A673 (cell line): Measurements from ENCODE around the gene TFR2. TPM values are rescaled to one million over a fixed set of nuclear protein-coding genes. Genes with fewer than 3 reads are reported as not detected.

Experiments used
- BruUV-seq: library from RNA; stranded (reverse); fragments of 400-500 nt; replicated peaks from 2 replicates; lab custom pipeline; 2021; lab: Mats Ljungman, UMichigan
- CTCF ChIA-PET: fragments of 300-600 bp; sonication (Branson Sonifier 250); formaldehyde crosslinking; loops from one replicate; lab custom pipeline; 2022; ENCODE audit warnings: antibody characterized with exemption; lab: Charles Lee
- POLR2A ChIA-PET: fragments of 300-600 bp; sonication (Branson Sonifier 250); formaldehyde crosslinking; loops from one replicate; lab custom pipeline; 2022; ENCODE audit warnings: antibody characterized with exemption; ENCODE audit not compliant: low non-redundant PET; lab: Charles Lee
- DNase-seq: peaks from one replicate; pipeline ENCODE4 v3.0.0-alpha.2; 2015; ENCODE audit warnings: low spot score
- H3K27ac ChIP-seq: fragments of 200-600 bp; sonication (generic); 2 replicates; pipeline ENCODE4 v1.5.1; 2016; ENCODE audit warnings: mixed run types, low read depth, mild to moderate bottlenecking, mixed read lengths, antibody characterized with exemption, low read length; ENCODE audit not compliant: poor library complexity, severe bottlenecking
- H3K27me3 ChIP-seq: fragments of 200-600 bp; sonication (generic); replicated peaks from 2 replicates; pipeline ENCODE4 v1.6.1; 2017; ENCODE audit warnings: mixed run types, low read depth, mild to moderate bottlenecking, mixed read lengths, antibody characterized with exemption, low read length; ENCODE audit not compliant: insufficient read depth, poor library complexity
- H3K36me3 ChIP-seq: fragments of 200-600 bp; sonication (generic); 2 replicates; pipeline ENCODE4 v1.6.1; 2016; ENCODE audit warnings: mixed run types, mild to moderate bottlenecking, mixed read lengths, antibody characterized with exemption, low read length; ENCODE audit not compliant: insufficient read depth, poor library complexity, severe bottlenecking
- H3K4me1 ChIP-seq: fragments of 200-600 bp; sonication (generic); 2 replicates; pipeline ENCODE4 v1.6.1; 2017; ENCODE audit warnings: mixed run types, mild to moderate bottlenecking, mixed read lengths, antibody characterized with exemption, low read length; ENCODE audit not compliant: insufficient read depth, poor library complexity, severe bottlenecking
- H3K4me3 ChIP-seq: fragments of 200-600 bp; sonication (generic); 2 replicates; pipeline ENCODE4 v1.5.1; 2016; ENCODE audit warnings: low read depth, mixed run types, mild to moderate bottlenecking, mixed read lengths, low read length; ENCODE audit not compliant: poor library complexity, severe bottlenecking
- H3K9me3 ChIP-seq: fragments of 200-600 bp; sonication (generic); 2 replicates; pipeline ENCODE4 v1.6.1; 2016; ENCODE audit warnings: mixed run types, low read depth, mild to moderate bottlenecking, mixed read lengths, antibody characterized with exemption, low read length; ENCODE audit not compliant: poor library complexity, severe bottlenecking
- EZH2 ChIP-seq: fragments of 200-600 bp; sonication (generic); IDR thresholded peaks from 2 replicates; pipeline ENCODE4 v1.6.1; 2017; ENCODE audit warnings: borderline replicate concordance, low read depth, mild to moderate bottlenecking, mixed read lengths, antibody characterized with exemption, low read length; ENCODE audit not compliant: poor library complexity, severe bottlenecking
- intact Hi-C: fragments of 100-400 bp; cut with micrococcal nuclease; formaldehyde crosslinking; loops from one replicate; pipeline ENCODE4 v1.10.0; 2022; ENCODE audit not compliant: unreplicated experiment
- total RNA-seq: library from RNA; stranded (reverse); gene quantifications from 2 replicates; pipeline ENCODE4 v1.2.3, GENCODE V29; 2021
- TF ChIP-seq, protein P1 (sequence below): fragments of 300-800, 200-600 bp; sonication (generic); conservative IDR thresholded peaks from 2 replicates; pipeline ENCODE4 v1.5.1; 2017; ENCODE audit warnings: low read depth, mild to moderate bottlenecking, antibody characterized with exemption, low read length, moderate library complexity, mixed read lengths

TFR2 gene
- total RNA-seq, 1 experiment from 2014 or later: 2.0 TPM

DNA sequence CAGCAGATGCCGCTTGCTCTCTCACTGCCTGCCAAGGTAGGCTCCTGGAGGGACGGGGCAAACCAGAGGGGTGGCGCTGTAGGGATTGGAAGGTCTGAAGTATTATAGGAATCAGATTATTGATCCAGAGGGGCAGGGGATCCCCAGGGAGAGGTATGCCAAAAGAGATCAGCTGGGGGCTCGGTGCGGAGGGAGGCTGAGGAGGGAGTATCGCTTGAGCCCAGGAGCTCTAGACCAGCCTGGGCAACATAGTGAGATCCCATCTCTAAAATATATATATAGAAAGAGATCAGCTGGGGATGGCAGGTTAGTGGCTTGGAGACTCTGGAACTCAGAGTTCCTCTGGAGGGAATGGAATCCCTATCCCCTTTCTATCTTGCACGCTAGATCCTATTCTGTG lies 46.2 kb downstream of the TFR2 start:
- Histone ChIP-seq H3K27me3 (no peaks in the 10 kb centered on the region), H3K4me1 (peaks cover 5% of the 10 kb centered on the region), H3K36me3 (no peaks in the 10 kb centered on the region), H3K9me3 (no peaks in the 10 kb centered on the region), H3K4me3 (no peak overlapping the region), H3K27ac (no peak overlapping the region)
- BruUV-seq: no TSS peak
- TF ChIP-seq, protein P1, sequence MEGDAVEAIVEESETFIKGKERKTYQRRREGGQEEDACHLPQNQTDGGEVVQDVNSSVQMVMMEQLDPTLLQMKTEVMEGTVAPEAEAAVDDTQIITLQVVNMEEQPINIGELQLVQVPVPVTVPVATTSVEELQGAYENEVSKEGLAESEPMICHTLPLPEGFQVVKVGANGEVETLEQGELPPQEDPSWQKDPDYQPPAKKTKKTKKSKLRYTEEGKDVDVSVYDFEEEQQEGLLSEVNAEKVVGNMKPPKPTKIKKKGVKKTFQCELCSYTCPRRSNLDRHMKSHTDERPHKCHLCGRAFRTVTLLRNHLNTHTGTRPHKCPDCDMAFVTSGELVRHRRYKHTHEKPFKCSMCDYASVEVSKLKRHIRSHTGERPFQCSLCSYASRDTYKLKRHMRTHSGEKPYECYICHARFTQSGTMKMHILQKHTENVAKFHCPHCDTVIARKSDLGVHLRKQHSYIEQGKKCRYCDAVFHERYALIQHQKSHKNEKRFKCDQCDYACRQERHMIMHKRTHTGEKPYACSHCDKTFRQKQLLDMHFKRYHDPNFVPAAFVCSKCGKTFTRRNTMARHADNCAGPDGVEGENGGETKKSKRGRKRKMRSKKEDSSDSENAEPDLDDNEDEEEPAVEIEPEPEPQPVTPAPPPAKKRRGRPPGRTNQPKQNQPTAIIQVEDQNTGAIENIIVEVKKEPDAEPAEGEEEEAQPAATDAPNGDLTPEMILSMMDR: no peak
- no peak for TF ChIP-seq EZH2
- ChIA-PET CTCF (no interaction called here), POLR2A (no interaction called here)
- no peak for DNase-seq
- intact Hi-C loops: no loop called here

DNA sequence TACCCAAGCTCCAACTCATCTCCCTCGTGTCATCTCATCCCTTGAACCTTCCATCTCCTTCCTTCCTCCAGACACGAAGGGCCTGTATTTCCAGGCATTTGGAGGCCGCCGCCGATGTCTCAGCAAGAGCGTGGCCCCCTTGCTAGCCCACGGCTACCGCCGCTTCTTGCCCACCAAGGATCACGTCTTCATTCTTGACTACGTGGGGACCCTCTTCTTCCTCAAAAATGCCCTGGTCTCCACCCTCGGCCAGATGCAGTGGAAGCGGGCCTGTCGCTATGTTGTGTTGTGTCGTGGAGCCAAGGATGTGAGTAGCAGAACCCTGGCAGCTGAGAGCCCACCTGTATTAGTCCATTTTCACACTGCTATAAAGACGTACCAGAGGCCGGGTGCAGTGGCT lies 49.8 kb downstream of the TFR2 start:
- TF ChIP-seq, protein P1: no peak
- no peak for TF ChIP-seq EZH2
- Histone ChIP-seq H3K27me3 (no peaks in the 10 kb centered on the region), H3K36me3 (no peaks in the 10 kb centered on the region), H3K4me3 (no peak overlapping the region), H3K4me1 (peaks cover 6% of the 10 kb centered on the region), H3K9me3 (no peaks in the 10 kb centered on the region), H3K27ac (no peak overlapping the region)
- CTCF ChIA-PET: no interaction called here
- intact Hi-C loops: no loop called here
- POLR2A ChIA-PET: no interaction called here
- BruUV-seq: no TSS peak
- DNase-seq: no peak

- ChIA-PET POLR2A (no interaction called here), CTCF (no interaction called here)
- intact Hi-C loops: no loop called here
Observed at GRCh38 chr7:100590077-100590737, 51.1 kb downstream of the TFR2 start.

More at GRCh38 chr7:100590077-100590737, 51.1 kb downstream of the TFR2 start:
- TF ChIP-seq, protein P1: no peak
- no peak for TF ChIP-seq EZH2
- Histone ChIP-seq H3K4me1 (peaks cover 6% of the 10 kb centered on the region), H3K36me3 (no peaks in the 10 kb centered on the region), H3K4me3 (no peak overlapping the region), H3K27ac (no peak overlapping the region), H3K9me3 (no peaks in the 10 kb centered on the region), H3K27me3 (no peaks in the 10 kb centered on the region)
- DNase-seq: no peak
- no TSS peak for BruUV-seq
